ENCODE results near the gene ENAH.

Gene ENAH

GRCh38 chr1:225674381-225674780 is 21.5 kb upstream of the ENAH start:
- H3K4me3 ChIP-seq (ENCODE audit: low read depth, low read length): no peak overlapping the region
- TF ChIP-seq CTCF (IDR thresholded peaks at IDR 0.05; ENCODE audit: low read depth, low read length, missing control alignments): no peak
- no peak for DNase-seq (ENCODE audit: low read depth)

- TF ChIP-seq CTCF (IDR thresholded peaks at IDR 0.05; ENCODE audit: low read depth, low read length, missing control alignments): no peak
- no peak for DNase-seq (ENCODE audit: low read depth)
- H3K4me3 ChIP-seq (ENCODE audit: low read depth, low read length): no peak overlapping the region
These were observed 18.1 kb upstream of the ENAH start for GRCh38 chr1:225670806-225671733.

GRCh38 chr1:225670356-225670755 is 17.4 kb upstream of the ENAH start:
- TF ChIP-seq CTCF (IDR thresholded peaks at IDR 0.05; ENCODE audit: low read depth, low read length, missing control alignments): no peak
- DNase-seq (ENCODE audit: low read depth): no peak

GRCh38 chr1:225668222-225668621 is 15.3 kb upstream of the ENAH start:
- no peak overlapping the region for H3K4me3 ChIP-seq (ENCODE audit: low read depth, low read length)
- no peak for DNase-seq (ENCODE audit: low read depth)
- TF ChIP-seq CTCF (IDR thresholded peaks at IDR 0.05; ENCODE audit: low read depth, low read length, missing control alignments): no peak

More at GRCh38 chr1:225670356-225670755, 17.4 kb upstream of the ENAH start:
- H3K4me3 ChIP-seq (ENCODE audit: low read depth, low read length): no peak overlapping the region

GRCh38 chr1:225667362-225667761 is 14.4 kb upstream of the ENAH start:
- no peak for TF ChIP-seq CTCF (IDR thresholded peaks at IDR 0.05; ENCODE audit: low read depth, low read length, missing control alignments)
- no peak overlapping the region for H3K4me3 ChIP-seq (ENCODE audit: low read depth, low read length)
- no peak for DNase-seq (ENCODE audit: low read depth)

GRCh38 chr1:225666495-225666894 is 13.6 kb upstream of the ENAH start:
- H3K4me3 ChIP-seq (ENCODE audit: low read depth, low read length): no peak overlapping the region
- TF ChIP-seq CTCF (IDR thresholded peaks at IDR 0.05; ENCODE audit: low read depth, low read length, missing control alignments): no peak
- DNase-seq (ENCODE audit: low read depth): no peak

GRCh38 chr1:225664762-225665161 is 11.8 kb upstream of the ENAH start:
- no peak for TF ChIP-seq CTCF (IDR thresholded peaks at IDR 0.05; ENCODE audit: low read depth, low read length, missing control alignments)
- DNase-seq (ENCODE audit: low read depth): no peak

More at GRCh38 chr1:225664762-225665161, 11.8 kb upstream of the ENAH start:
- no peak overlapping the region for H3K4me3 ChIP-seq (ENCODE audit: low read depth, low read length)

All from GM12864 (cell line).